ENCODE data around the gene PIM3. TPM values are rescaled to one million over a fixed set of nuclear protein-coding genes. Genes with fewer than 3 reads are reported as not detected.

Gene PIM3
- polyA plus RNA-seq, 4 donors = 35.7 to 72.2 (median 45.9) TPM

DNA sequence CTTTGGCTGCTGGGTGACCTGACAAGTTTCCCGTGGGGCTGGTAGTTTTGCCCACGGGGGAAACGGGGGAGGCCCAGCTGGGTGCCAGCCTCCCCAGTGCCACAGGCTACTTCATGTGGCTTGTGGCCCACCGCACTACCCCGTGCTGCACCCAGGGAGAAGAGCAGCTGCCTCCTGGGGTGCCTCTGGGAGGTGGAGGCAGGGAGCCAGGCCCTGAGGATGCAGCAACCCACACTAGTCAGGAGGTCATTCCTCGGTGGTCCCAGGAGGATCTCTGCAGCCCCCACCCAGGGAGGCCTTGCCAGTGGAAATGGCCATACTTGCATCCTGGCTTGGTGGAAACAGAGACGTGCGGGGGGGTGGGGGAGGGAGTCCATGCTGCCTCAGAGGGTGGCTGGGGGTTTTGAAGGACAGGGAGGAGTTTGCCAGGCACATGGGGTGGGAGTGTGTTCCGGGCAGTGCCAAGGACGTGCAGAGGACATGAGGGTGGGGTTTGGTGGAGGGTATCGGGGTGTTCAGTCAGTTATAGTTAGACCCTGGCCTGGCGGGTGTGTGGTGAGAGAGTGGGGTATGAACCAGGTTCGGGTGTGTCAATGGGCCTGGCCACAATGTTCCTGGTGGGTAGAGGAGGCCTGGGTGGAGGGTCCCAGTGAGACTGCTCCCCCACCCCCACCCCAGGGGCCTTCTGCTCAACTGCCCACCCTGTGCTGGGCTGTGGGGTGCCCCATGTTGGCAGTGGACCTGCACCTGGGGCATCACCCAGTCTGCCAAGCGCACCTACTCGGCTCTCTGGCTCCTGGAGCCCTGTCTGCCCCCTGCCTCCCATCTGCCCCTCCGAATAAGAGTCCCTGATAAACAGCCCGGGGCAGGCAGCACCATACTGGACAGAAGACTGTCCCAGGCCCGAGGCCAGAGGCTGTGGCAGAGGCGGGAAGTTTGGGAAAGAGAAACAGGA, 3.8 kb downstream of the PIM3 start:
- H3K36me3 ChIP-seq (ENCODE audit: control insufficient read depth in 3 of 3, insufficient read depth in 2 of 3, low read depth in 1 of 3, low read length in 3 of 3) = peaks cover 14 to 55% (median 15%) of the 10 kb centered on the region in 3 donors
- peak overlapping the region in 1 of 3 donors; percentile 36 for H3K27ac ChIP-seq (ENCODE audit: low read depth in 1 of 3, low read length in 2 of 3)
- no peaks in the 10 kb centered on the region for H3K9me3 ChIP-seq (ENCODE audit: control insufficient read depth in 2 of 2, insufficient read depth in 1 of 2, low read depth in 1 of 2, low read length in 1 of 2)
- 63 to 69% (median 65%) methylated on average over 15 to 19 of the region's 19 CpGs for WGBS, 3 donors
- H3K27me3 ChIP-seq (ENCODE audit: control insufficient read depth in 3 of 3, insufficient read depth in 3 of 3, low read length in 3 of 3) = no peaks in the 10 kb centered on the region
- peaks cover 3 to 44% (median 8%) of the 10 kb centered on the region in 3 donors for H3K4me1 ChIP-seq (ENCODE audit: control insufficient read depth in 3 of 3, insufficient read depth in 2 of 3, low read depth in 1 of 3, low read length in 2 of 3)
- no peak for FAIRE-seq
- no peak for DNase-seq
- H3K4me3 ChIP-seq (ENCODE audit: low read depth in 1 of 3, low read length in 3 of 3) = peak overlapping the region in 1 of 3 donors; percentile 74

DNA sequence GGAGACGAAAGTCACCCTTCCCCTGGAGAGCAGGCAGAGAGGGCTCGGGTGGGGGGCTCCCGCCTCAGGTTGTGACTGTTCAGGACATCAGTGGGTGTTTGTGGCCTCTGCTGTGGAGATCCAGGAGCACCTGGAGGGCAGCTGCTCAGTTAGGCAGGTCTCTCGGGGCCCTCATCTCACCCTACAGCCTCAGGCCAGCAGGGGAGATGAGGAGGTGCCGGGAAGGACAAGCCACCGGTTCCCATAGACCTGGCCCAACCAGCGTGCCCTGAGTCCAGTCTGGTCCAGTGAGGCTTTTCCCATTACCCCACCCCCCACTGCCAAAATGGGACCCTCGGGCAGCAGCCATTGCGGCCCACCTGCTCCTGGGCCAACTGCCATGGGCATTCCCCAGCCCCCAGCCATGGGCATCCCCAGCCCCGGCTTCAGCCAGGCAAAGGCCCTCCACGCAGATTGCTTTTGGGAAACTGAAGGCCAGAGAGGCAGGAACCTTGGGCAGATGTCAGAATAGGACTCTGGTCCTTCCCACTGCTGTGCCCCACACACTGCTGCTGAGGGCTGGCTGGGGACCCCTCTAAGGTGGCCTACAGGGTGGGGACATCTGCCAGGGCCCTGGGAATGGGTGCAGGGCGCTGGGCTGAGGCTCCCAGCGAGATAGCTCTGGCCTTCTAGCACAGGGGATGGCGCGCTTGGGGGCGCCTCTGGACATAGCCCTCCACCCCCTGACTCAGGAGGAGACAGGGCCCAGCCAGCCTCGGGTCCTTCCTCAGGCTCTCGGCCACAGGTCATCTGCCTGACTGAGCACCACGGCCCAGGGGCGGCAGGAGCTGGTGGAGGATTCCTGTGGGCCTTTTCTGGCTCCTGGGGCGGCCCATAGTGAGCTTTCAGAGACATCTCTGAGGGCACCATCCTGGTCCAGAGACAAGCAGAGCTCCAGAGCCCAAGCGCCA, 4.8 kb downstream of the PIM3 start:
- Histone ChIP-seq H3K4me3 (ENCODE audit: low read depth in 1 of 3, low read length in 3 of 3) (no peak overlapping the region), H3K4me1 (ENCODE audit: control insufficient read depth in 3 of 3, insufficient read depth in 2 of 3, low read depth in 1 of 3, low read length in 2 of 3) (peaks cover 3 to 47% (median 8%) of the 10 kb centered on the region in 3 donors)

DNA sequence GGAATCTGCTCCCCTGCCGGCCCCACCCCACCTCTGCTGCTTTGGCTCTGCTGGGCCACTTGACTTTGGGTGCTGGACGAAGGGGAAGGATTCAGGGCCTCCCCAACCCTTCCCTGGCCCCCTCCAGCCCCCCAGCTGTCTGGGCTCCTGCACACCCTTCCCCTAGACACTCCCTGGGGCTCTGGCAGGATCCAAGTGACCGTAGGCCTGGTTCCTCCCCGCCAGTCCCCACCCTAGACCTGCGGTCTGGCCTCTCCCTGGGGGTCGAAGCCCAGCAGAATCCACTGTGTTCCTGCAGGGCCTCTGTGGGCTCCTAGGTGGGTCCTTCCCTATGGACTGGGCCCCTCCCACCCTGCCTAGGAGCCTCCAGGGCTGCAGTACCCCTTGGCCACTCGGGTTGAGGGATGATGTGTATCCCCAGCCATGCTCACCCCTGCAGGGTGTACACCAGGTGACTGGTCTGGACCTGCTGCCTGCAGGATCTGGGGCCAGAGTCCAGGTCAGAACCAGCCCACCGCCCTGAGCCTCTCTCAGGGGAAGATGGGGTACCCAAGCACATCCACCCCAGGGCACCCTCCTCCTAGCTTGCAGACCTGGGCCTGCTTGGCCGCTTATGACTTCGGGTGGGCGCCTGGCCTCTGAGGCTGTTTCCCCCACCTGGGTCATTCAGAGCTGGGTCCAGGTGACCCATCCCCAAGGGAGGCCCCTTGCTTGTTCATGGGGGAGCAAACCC, 5.6 kb downstream of the PIM3 start:
- Histone ChIP-seq H3K4me3 (ENCODE audit: low read depth in 1 of 3, low read length in 3 of 3) (no peak overlapping the region), H3K36me3 (ENCODE audit: control insufficient read depth in 3 of 3, insufficient read depth in 2 of 3, low read depth in 1 of 3, low read length in 3 of 3) (peaks cover 14 to 58% (median 15%) of the 10 kb centered on the region in 3 donors), H3K27me3 (ENCODE audit: control insufficient read depth in 3 of 3, insufficient read depth in 3 of 3, low read length in 3 of 3) (no peaks in the 10 kb centered on the region), H3K9me3 (ENCODE audit: control insufficient read depth in 2 of 2, insufficient read depth in 1 of 2, low read depth in 1 of 2, low read length in 1 of 2) (no peaks in the 10 kb centered on the region), H3K27ac (ENCODE audit: low read depth in 1 of 3, low read length in 2 of 3) (peak overlapping the region; percentile 22 to 87 (median 72)), H3K4me1 (ENCODE audit: control insufficient read depth in 3 of 3, insufficient read depth in 2 of 3, low read depth in 1 of 3, low read length in 2 of 3) (peaks cover 3 to 50% (median 8%) of the 10 kb centered on the region in 3 donors)
- no peak for FAIRE-seq
- 64 to 73% (median 67%) methylated on average over 10 to 11 of the region's 11 CpGs for WGBS, 3 donors
- peak in 1 of 2 donors; percentile 37 for DNase-seq

More for the DNA sequence above, 4.8 kb downstream of the PIM3 start:
- no peak for DNase-seq
- no peak for FAIRE-seq
- 80 to 81% (median 81%) methylated on average over 20 to 22 of the region's 22 CpGs for WGBS, 3 donors
- peak overlapping the region; percentile 16 to 27 (median 18) for H3K27ac ChIP-seq (ENCODE audit: low read depth in 1 of 3, low read length in 2 of 3)
- H3K27me3 ChIP-seq (ENCODE audit: control insufficient read depth in 3 of 3, insufficient read depth in 3 of 3, low read length in 3 of 3) = no peaks in the 10 kb centered on the region
- H3K36me3 ChIP-seq (ENCODE audit: control insufficient read depth in 3 of 3, insufficient read depth in 2 of 3, low read depth in 1 of 3, low read length in 3 of 3) = peaks cover 14 to 58% (median 15%) of the 10 kb centered on the region in 3 donors
- no peaks in the 10 kb centered on the region for H3K9me3 ChIP-seq (ENCODE audit: control insufficient read depth in 2 of 2, insufficient read depth in 1 of 2, low read depth in 1 of 2, low read length in 1 of 2)

DNA sequence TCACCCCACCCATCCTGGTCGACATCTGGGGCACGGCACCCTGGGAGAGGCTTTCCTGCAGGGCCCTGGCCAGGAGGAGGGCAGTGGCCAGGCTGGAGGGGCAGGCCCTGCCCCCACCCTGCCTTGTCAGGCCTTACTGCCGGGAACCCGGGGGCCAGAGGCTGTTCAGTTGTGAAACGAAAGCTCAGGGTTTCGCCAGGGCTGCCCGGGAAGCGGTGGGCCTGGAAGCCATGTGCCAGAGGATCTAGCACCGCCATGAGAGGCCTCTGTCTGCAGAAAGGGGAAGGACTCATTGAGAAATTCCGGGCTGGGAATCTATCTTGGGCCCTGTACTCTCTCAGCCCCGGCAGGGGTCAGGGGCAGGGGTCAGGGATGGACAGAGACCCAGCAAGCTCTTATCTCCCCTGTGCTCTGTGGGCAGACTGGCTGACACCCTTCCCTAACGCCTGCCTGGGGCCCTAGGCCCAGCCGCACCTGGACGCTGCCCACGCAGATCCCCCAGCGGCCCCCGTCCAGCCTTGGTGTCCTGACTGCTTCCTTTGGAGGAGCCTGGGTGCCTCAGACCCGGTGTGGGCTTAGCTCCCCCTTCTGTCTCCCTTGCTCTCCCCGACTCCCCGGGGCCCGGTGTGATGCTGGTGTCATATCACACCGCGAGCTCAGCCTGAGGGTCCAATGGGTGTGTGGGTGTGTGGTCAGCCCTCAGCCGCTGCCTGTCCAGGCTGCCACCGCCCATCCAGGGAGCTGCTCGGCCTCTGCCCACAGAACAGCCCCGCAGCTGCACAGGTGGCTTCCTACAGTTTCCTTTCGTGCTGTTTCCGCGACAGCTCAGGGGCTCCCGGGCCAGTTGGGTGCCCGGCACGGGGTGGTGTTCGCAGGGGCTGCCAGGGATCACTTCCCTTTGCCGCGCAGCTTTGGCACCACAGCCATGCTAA, 6.5 kb downstream of the PIM3 start:
- H3K27me3 ChIP-seq (ENCODE audit: control insufficient read depth in 3 of 3, insufficient read depth in 3 of 3, low read length in 3 of 3) = peaks cover 0 to 6% (median 0%) of the 10 kb centered on the region in 3 donors
- peaks cover 14 to 53% (median 15%) of the 10 kb centered on the region in 3 donors for H3K36me3 ChIP-seq (ENCODE audit: control insufficient read depth in 3 of 3, insufficient read depth in 2 of 3, low read depth in 1 of 3, low read length in 3 of 3)
- H3K4me1 ChIP-seq (ENCODE audit: control insufficient read depth in 3 of 3, insufficient read depth in 2 of 3, low read depth in 1 of 3, low read length in 2 of 3) = peaks cover 3 to 56% (median 8%) of the 10 kb centered on the region in 3 donors
- 46 to 53% (median 52%) methylated on average over 33 to 36 of the region's 36 CpGs for WGBS, 3 donors
- peak overlapping the region; percentile 22 to 87 (median 72) for H3K27ac ChIP-seq (ENCODE audit: low read depth in 1 of 3, low read length in 2 of 3)
- peak in 1 of 2 donors; percentile 38 for DNase-seq
- H3K4me3 ChIP-seq (ENCODE audit: low read depth in 1 of 3, low read length in 3 of 3) = no peak overlapping the region
- no peaks in the 10 kb centered on the region for H3K9me3 ChIP-seq (ENCODE audit: control insufficient read depth in 2 of 2, insufficient read depth in 1 of 2, low read depth in 1 of 2, low read length in 1 of 2)
- FAIRE-seq = no peak

DNA sequence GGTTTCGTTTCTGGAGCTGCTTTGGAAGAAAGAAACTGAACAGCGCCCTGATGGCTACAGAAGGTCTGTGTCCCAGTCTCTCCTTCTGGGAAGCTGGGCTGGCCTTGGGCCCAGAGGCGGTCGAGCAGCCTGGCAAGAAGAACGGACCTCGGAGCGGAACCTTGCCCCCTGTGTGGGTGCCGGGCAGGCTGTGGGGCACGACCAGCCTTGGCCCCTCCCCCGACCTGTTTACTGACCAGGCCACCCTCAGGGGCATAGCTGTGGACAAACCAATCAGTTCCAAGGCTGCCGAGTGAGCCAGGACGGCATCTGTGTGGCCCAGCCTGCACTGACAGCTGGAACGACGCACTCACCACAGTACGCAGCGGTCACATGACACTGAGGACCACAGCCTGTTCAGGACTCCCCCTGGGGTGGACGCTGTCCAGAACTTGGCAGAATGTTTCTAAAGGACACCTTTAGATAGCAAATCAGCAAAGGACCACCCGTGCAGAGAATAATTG, 7.2 kb downstream of the PIM3 start:
- peak in 1 of 2 donors; percentile 25 for DNase-seq
- peaks cover 14 to 47% (median 15%) of the 10 kb centered on the region in 3 donors for H3K36me3 ChIP-seq (ENCODE audit: control insufficient read depth in 3 of 3, insufficient read depth in 2 of 3, low read depth in 1 of 3, low read length in 3 of 3)
- FAIRE-seq = no peak
- peaks cover 0 to 9% (median 0%) of the 10 kb centered on the region in 3 donors for H3K27me3 ChIP-seq (ENCODE audit: control insufficient read depth in 3 of 3, insufficient read depth in 3 of 3, low read length in 3 of 3)
- peak overlapping the region in 2 of 3 donors; percentile 72 to 87 for H3K27ac ChIP-seq (ENCODE audit: low read depth in 1 of 3, low read length in 2 of 3)
- H3K4me3 ChIP-seq (ENCODE audit: low read depth in 1 of 3, low read length in 3 of 3) = no peak overlapping the region
- peaks cover 5 to 54% (median 8%) of the 10 kb centered on the region in 3 donors for H3K4me1 ChIP-seq (ENCODE audit: control insufficient read depth in 3 of 3, insufficient read depth in 2 of 3, low read depth in 1 of 3, low read length in 2 of 3)
- no peaks in the 10 kb centered on the region for H3K9me3 ChIP-seq (ENCODE audit: control insufficient read depth in 2 of 2, insufficient read depth in 1 of 2, low read depth in 1 of 2, low read length in 1 of 2)
- WGBS, 3 donors = 44 to 56% (median 52%) methylated on average over 13 to 18 of the region's 18 CpGs

DNA sequence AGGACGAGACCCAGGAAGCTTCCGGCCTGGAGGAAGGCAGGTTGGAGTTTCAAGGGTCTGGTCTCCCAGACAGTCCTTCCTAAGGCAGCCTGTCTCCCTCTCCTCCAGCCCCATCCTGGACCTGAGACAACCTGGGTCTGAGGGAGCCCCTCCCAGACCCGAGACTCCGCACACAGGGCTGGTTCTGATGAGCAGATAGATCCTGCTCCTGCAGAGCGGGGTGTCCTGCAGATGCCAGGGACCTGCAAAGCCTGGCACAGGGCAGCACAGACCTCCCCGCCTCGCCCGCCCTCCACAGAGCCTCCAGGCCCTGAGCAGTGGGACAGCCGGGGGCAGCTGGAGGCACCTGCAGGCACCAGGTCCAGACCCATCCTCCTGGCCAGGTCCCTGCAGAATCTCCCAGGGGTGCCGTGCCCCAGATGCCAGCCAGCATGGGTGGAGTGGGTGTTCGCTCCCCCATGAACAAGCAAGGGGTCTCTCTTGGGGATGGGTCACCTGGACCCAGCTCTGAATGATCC, 7.8 kb downstream of the PIM3 start:
- Histone ChIP-seq H3K27ac (ENCODE audit: low read depth in 1 of 3, low read length in 2 of 3) (peak overlapping the region in 2 of 3 donors; percentile 8 to 87), H3K9me3 (ENCODE audit: control insufficient read depth in 2 of 2, insufficient read depth in 1 of 2, low read depth in 1 of 2, low read length in 1 of 2) (no peaks in the 10 kb centered on the region), H3K27me3 (ENCODE audit: control insufficient read depth in 3 of 3, insufficient read depth in 3 of 3, low read length in 3 of 3) (peaks cover 0 to 9% (median 0%) of the 10 kb centered on the region in 3 donors), H3K4me1 (ENCODE audit: control insufficient read depth in 3 of 3, insufficient read depth in 2 of 3, low read depth in 1 of 3, low read length in 2 of 3) (peaks cover 5 to 48% (median 8%) of the 10 kb centered on the region in 3 donors), H3K36me3 (ENCODE audit: control insufficient read depth in 3 of 3, insufficient read depth in 2 of 3, low read depth in 1 of 3, low read length in 3 of 3) (peaks cover 9 to 41% (median 10%) of the 10 kb centered on the region in 3 donors), H3K4me3 (ENCODE audit: low read depth in 1 of 3, low read length in 3 of 3) (no peak overlapping the region)
- 76 to 89% (median 82%) methylated on average over 11 of the region's 11 CpGs for WGBS, 3 donors
- FAIRE-seq (no peak), DNase-seq (peak in 1 of 2 donors; percentile 10)

Data from small intestine (tissue), 7 donors.